OCI-LY7 (cell line): Measurements from ENCODE around the gene ANKRD9.

ENCODE experiments used
- CTCF ChIP-seq: fragments of 200-600 bp; sonication (generic); conservative IDR thresholded peaks from 2 replicates; pipeline ENCODE4 v1.5.1; 2014; ENCODE audit warnings: mild to moderate bottlenecking, antibody characterized with exemption, low read length, moderate library complexity, mixed read lengths
- EZH2phosphoT487 ChIP-seq: fragments of 200-600 bp; sonication (generic); IDR thresholded peaks from 2 replicates; pipeline ENCODE4 v1.6.1; 2018; ENCODE audit warnings: low read depth, borderline replicate concordance, mild to moderate bottlenecking, mixed run types, antibody characterized with exemption, low read length, moderate library complexity, mixed read lengths

GRCh38 chr14:102473559-102473958, 36.0 kb downstream of the ANKRD9 start:
- TF ChIP-seq CTCF (no peak), EZH2phosphoT487 (no peak)
